Naive thymus-derived CD8-positive, alpha-beta T cell (primary cell): Measurements from ENCODE around the gene APLNR. TPM values are rescaled to one million over a fixed set of nuclear protein-coding genes. Genes with fewer than 3 reads are reported as not detected.

Experiments
- ATAC-seq, 2 donors: fragments of 150-1000 bp; cut with Tn5 transposase in 1 of 2; sonication (Bioruptor Pico), chemical (Tn5 transposase) in 1 of 2; 1 replicate in 1 of 2; 2 replicates in 1 of 2; pipeline ENCODE4 v1.10.0; 2021; ENCODE audit warnings: mild to moderate bottlenecking in 2 of 2, moderate library complexity in 2 of 2
- POLR2A ChIA-PET: fragments of 350-600 bp; sonication (Branson Sonifier 250); formaldehyde crosslinking; loops from one replicate; lab custom pipeline; 2021; ENCODE audit warnings: antibody characterized with exemption; lab: Charles Lee
- DNase-seq, 10 donors: peaks; one replicate each; pipeline versions ENCODE4 v3.0.0 to v3.0.0-alpha.2; 2020 to 2022
- H3K27ac Mint-ChIP-seq, 10 donors: one replicate each; pipeline ENCODE4 v1.8.0; 2020 to 2022; ENCODE audit warnings: mild to moderate bottlenecking in 10 of 10, mixed read lengths in 10 of 10, moderate library complexity in 4 of 10, inconsistent platforms in 1 of 10
- H3K27me3 Mint-ChIP-seq, 5 donors: one replicate each; pipeline ENCODE4 v1.8.0; 2021 to 2022; ENCODE audit warnings: mixed read lengths in 5 of 5
- H3K36me3 Mint-ChIP-seq, 3 donors: one replicate each; pipeline ENCODE4 v1.8.0; 2020 to 2022; ENCODE audit warnings: mixed read lengths in 3 of 3, mild to moderate bottlenecking in 2 of 3, inconsistent platforms in 1 of 3
- H3K4me1 Mint-ChIP-seq, 4 donors: one replicate each; pipeline ENCODE4 v1.8.0; 2021 to 2022; ENCODE audit warnings: mixed read lengths in 4 of 4
- H3K4me3 Mint-ChIP-seq, 10 donors: one replicate each; pipeline ENCODE4 v1.8.0; 2020 to 2022; ENCODE audit warnings: mild to moderate bottlenecking in 10 of 10, mixed read lengths in 10 of 10, moderate library complexity in 6 of 10, inconsistent platforms in 1 of 10
- H3K9me3 Mint-ChIP-seq, 9 donors: one replicate each; pipeline ENCODE4 v1.8.0; 2020 to 2022; ENCODE audit warnings: mixed read lengths in 9 of 9, mild to moderate bottlenecking in 3 of 9, inconsistent platforms in 1 of 9, moderate library complexity in 1 of 9
- polyA plus RNA-seq, 3 donors: library from polyadenylated mRNA; unstranded; fragments of 300-500 nt; fragmentation: Illumina TruSeq; gene quantifications; one replicate each; pipeline ENCODE4 v1.2.3, GENCODE V29; 2021
- total RNA-seq, 8 experiments: library from RNA in 2 of 8; stranded (reverse) in 2 of 8; gene quantifications; one replicate each; pipeline ENCODE4 v1.2.3 and lab custom pipeline; 2021 to 2026

Gene APLNR
- total and polyA plus RNA-seq, 5 experiments from 2014 or later, result not detected

DNA sequence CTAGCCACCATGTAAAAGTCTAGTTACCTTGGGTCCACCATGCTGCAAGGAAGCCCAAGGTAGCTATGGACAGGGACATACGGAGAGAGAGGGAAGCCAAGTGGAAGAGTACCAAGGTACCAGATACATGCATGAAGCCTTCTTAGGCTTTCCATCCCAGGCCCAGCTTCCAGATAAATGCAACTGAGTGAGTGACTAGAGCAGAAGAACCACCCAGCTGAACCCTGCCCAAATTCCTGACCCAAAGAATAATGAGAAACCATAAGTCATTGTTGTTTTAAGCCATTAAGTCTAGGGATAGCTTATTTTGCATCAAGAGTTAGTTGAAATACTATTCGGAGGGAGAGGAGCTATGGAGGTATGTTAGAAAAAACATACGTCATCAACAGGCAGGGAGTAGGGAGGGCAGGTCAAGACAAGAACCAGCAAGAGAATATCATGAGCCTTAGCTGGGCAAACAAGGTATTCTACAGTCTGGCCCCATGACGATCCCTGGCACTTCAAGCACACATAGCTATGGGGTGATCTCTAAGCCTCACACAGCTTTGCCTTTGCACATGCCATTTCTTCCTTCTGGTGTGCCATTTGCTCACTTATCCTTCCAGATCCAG, 36.5 kb upstream of the APLNR start:
- DNase-seq (no peak), ATAC-seq (no peak)
- peaks cover 22 to 42% (median 32%) of the 10 kb centered on the region in 5 donors for H3K27me3 Mint-ChIP-seq
- H3K4me3 Mint-ChIP-seq, result no peak overlapping the region
- POLR2A ChIA-PET, result no interaction called here
- no peak overlapping the region for H3K27ac Mint-ChIP-seq
- H3K9me3 Mint-ChIP-seq, result peaks cover 0 to 24% (median 13%) of the 10 kb centered on the region in 9 donors
- peaks cover 0 to 20% (median 0%) of the 10 kb centered on the region in 3 donors for H3K36me3 Mint-ChIP-seq
- H3K4me1 Mint-ChIP-seq, result peaks cover 2 to 7% (median 4%) of the 10 kb centered on the region in 4 donors

DNA sequence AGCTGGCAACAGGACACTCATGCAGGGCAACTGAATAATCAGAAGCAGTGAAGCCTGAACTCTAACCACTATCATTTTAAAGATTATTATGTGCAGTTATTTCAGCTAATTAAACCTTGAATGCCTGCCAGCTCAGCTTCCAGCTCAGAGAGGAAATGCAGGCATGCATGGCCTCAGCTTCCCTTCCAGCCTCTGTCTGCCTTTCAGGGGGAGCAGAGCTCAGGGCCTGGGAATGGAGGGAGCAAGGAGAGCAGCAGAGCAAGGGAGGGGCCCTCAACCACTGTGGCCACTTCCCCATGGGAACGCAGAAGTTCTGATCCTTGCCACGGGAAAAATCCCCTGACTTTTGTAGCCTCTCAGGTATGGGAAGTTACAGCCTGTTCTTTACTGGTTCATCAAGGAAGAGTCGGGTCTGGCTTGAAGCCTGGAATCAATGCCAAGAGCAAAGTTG, 32.5 kb upstream of the APLNR start:
- peaks cover 8 to 55% (median 22%) of the 10 kb centered on the region in 9 donors for H3K9me3 Mint-ChIP-seq
- no peak overlapping the region for H3K27ac Mint-ChIP-seq
- ATAC-seq (no peak), DNase-seq (no peak)
- POLR2A ChIA-PET, result no interaction called here
- no peaks in the 10 kb centered on the region for H3K4me1 Mint-ChIP-seq
- peaks cover 0 to 37% (median 3%) of the 10 kb centered on the region in 3 donors for H3K36me3 Mint-ChIP-seq
- no peak overlapping the region for H3K4me3 Mint-ChIP-seq
- peaks cover 9 to 32% (median 21%) of the 10 kb centered on the region in 5 donors for H3K27me3 Mint-ChIP-seq

DNA sequence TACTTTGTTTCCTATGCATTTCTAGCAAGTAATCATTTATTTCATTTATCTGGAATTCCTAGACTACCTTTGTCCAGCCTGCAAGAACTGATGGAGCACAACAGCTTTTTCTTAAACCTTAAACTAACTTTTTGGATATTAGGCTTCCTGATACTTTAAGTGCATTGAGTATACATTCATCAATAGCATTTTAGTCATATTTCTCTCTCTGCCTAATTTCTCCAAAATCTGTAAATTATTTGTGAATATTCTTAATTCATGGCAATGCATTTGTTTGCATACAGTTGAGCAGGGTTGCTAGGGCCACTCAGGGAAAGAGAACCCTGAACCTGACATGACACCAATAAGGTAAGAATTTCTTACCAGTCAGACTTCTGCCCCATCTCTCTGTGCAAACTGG, 29.1 kb upstream of the APLNR start:
- ATAC-seq (no peak), DNase-seq (no peak)
- POLR2A ChIA-PET, result no interaction called here
- Mint-ChIP-seq H3K27me3 (peaks cover 12 to 49% (median 17%) of the 10 kb centered on the region in 5 donors), H3K36me3 (peaks cover 0 to 26% (median 3%) of the 10 kb centered on the region in 3 donors), H3K4me1 (no peaks in the 10 kb centered on the region), H3K4me3 (no peak overlapping the region), H3K9me3 (peaks cover 0 to 37% (median 12%) of the 10 kb centered on the region in 9 donors), H3K27ac (no peak overlapping the region)

GRCh38 chr11:57263351-57263750, 26.3 kb upstream of the APLNR start:
- Mint-ChIP-seq H3K9me3 (peaks cover 0 to 33% (median 10%) of the 10 kb centered on the region in 9 donors), H3K36me3 (peaks cover 0 to 23% (median 3%) of the 10 kb centered on the region in 3 donors), H3K27ac (no peak overlapping the region), H3K4me1 (no peaks in the 10 kb centered on the region), H3K4me3 (no peak overlapping the region), H3K27me3 (peaks cover 13 to 39% (median 19%) of the 10 kb centered on the region in 5 donors)
- POLR2A ChIA-PET, result interaction anchor here (0.5 kb wide), 1 partner anchor 31 kb away, joined by 4 read pairs; no protein-coding TSS in a partner anchor
- ATAC-seq (no peak), DNase-seq (no peak)

- DNase-seq (no peak), ATAC-seq (no peak)
- POLR2A ChIA-PET, result no interaction called here
- H3K9me3 Mint-ChIP-seq, result peaks cover 0 to 32% (median 9%) of the 10 kb centered on the region in 9 donors
- no peak overlapping the region for H3K27ac Mint-ChIP-seq
- H3K27me3 Mint-ChIP-seq, result peaks cover 9 to 28% (median 20%) of the 10 kb centered on the region in 5 donors
- H3K4me3 Mint-ChIP-seq, result no peak overlapping the region
- H3K36me3 Mint-ChIP-seq, result peaks cover 0 to 18% (median 0%) of the 10 kb centered on the region in 3 donors
- H3K4me1 Mint-ChIP-seq, result no peaks in the 10 kb centered on the region
These were observed 25.1 kb upstream of the APLNR start for GRCh38 chr11:57262157-57262556.

DNA sequence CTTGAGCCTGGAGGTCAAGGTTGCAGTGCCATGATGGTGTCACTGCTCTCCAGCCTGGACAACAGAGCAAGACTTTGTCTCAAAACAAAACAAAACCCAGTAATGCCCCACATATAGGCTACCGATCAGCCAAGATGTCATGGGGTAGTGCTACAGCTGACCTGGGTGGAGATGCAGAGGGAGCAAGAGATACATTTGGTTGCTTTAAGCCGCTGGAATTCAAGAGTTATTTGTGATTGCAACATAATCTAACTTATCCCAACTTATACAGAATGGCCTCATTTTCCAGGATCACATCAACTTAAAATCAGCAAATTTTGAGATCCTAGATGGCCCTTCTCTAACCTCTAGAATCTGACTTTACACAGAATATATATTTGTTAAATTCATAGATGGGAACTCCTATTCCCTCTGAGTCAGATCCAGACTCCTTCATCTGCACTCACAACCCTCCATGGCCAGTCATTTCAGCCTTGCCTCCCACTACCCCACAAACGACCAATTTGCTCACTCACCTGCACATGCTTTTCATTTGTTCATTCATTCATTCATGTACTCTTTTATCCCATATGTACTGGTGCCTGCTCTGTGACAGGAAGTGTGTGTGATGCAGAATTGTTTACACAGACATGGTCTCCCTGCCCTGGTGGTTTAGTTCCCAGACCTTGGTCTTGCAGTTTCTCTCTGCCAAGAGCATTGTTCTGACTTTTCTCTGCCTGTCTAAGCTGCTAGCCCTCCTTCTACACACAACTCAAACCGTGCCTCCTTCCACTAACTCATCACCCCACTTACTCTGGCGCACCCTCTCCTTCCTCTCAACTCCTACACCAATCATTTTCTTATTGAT, 24.1 kb upstream of the APLNR start:
- ATAC-seq (no peak), DNase-seq (no peak)
- H3K4me1 Mint-ChIP-seq, result no peaks in the 10 kb centered on the region
- POLR2A ChIA-PET, result no interaction called here
- H3K27ac Mint-ChIP-seq, result no peak overlapping the region
- H3K4me3 Mint-ChIP-seq, result no peak overlapping the region
- H3K27me3 Mint-ChIP-seq, result peaks cover 9 to 33% (median 20%) of the 10 kb centered on the region in 5 donors
- H3K9me3 Mint-ChIP-seq, result peaks cover 0 to 38% (median 9%) of the 10 kb centered on the region in 9 donors
- peaks cover 0 to 24% (median 0%) of the 10 kb centered on the region in 3 donors for H3K36me3 Mint-ChIP-seq

- Mint-ChIP-seq H3K9me3 (peaks cover 0 to 34% (median 7%) of the 10 kb centered on the region in 9 donors), H3K4me1 (no peaks in the 10 kb centered on the region), H3K27me3 (peaks cover 22 to 58% (median 40%) of the 10 kb centered on the region in 5 donors), H3K4me3 (no peak overlapping the region), H3K36me3 (peaks cover 0 to 16% (median 0%) of the 10 kb centered on the region in 3 donors), H3K27ac (no peak overlapping the region)
- DNase-seq (no peak), ATAC-seq (no peak)
- POLR2A ChIA-PET, result no interaction called here
These were observed 19.1 kb upstream of the APLNR start for GRCh38 chr11:57256119-57256518.

- H3K27ac Mint-ChIP-seq, result no peak overlapping the region
- H3K4me3 Mint-ChIP-seq, result no peak overlapping the region
- no peak for ATAC-seq
- peaks cover 22 to 61% (median 45%) of the 10 kb centered on the region in 5 donors for H3K27me3 Mint-ChIP-seq
- peaks cover 0 to 16% (median 0%) of the 10 kb centered on the region in 3 donors for H3K36me3 Mint-ChIP-seq
- peaks cover 0 to 34% (median 7%) of the 10 kb centered on the region in 9 donors for H3K9me3 Mint-ChIP-seq
- no peaks in the 10 kb centered on the region for H3K4me1 Mint-ChIP-seq
- POLR2A ChIA-PET, result no interaction called here
- no peak for DNase-seq
These were observed 18.6 kb upstream of the APLNR start for GRCh38 chr11:57255618-57256017.

GRCh38 chr11:57254631-57255030, 17.6 kb upstream of the APLNR start:
- DNase-seq (no peak), ATAC-seq (no peak)
- POLR2A ChIA-PET, result no interaction called here
- peaks cover 0 to 16% (median 0%) of the 10 kb centered on the region in 3 donors for H3K36me3 Mint-ChIP-seq
- H3K27ac Mint-ChIP-seq, result no peak overlapping the region
- peaks cover 0 to 34% (median 7%) of the 10 kb centered on the region in 9 donors for H3K9me3 Mint-ChIP-seq
- no peaks in the 10 kb centered on the region for H3K4me1 Mint-ChIP-seq
- no peak overlapping the region for H3K4me3 Mint-ChIP-seq
- H3K27me3 Mint-ChIP-seq, result peaks cover 22 to 64% (median 46%) of the 10 kb centered on the region in 5 donors

DNA sequence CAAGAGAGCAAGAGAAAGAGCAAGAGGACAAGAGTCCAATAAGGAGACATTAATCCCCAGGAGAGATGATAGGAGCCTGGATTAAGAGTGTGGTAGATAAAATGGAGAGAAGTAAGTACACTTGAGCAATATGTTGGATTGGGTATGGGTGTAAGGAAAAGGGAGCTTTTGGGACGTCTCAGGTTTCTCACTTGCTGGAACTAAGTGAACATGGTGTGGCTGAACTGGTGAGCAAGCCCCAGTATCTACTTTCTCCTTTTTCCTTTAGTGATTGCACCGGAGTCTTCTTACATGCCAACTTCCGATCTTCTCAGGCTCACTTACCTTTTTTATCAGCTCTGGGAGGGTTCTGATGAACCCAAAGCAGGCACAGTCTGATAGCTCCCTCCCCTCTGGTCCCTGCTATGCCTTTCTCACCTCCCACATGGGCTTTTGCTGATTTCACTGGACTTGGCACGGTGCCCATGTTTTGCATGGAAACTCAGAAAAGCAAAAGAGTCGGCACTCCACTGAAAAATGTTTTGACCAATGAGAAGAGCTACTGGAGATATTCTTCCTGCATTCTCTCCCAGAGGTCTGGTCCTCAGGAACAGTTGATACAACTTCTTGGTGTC, 14.5 kb upstream of the APLNR start:
- ATAC-seq (no peak), DNase-seq (no peak)
- Mint-ChIP-seq H3K4me3 (no peak overlapping the region), H3K27ac (no peak overlapping the region), H3K27me3 (peaks cover 26 to 63% (median 38%) of the 10 kb centered on the region in 5 donors), H3K36me3 (peaks cover 0 to 12% (median 0%) of the 10 kb centered on the region in 3 donors), H3K9me3 (peaks cover 0 to 17% (median 4%) of the 10 kb centered on the region in 9 donors), H3K4me1 (no peaks in the 10 kb centered on the region)
- POLR2A ChIA-PET, result no interaction called here

- no peaks in the 10 kb centered on the region for H3K4me1 Mint-ChIP-seq
- H3K36me3 Mint-ChIP-seq, result peaks cover 0 to 6% (median 0%) of the 10 kb centered on the region in 3 donors
- no peak overlapping the region for H3K27ac Mint-ChIP-seq
- peaks cover 0 to 11% (median under 1%) of the 10 kb centered on the region in 9 donors for H3K9me3 Mint-ChIP-seq
- no peak overlapping the region for H3K4me3 Mint-ChIP-seq
- peaks cover 25 to 58% (median 38%) of the 10 kb centered on the region in 5 donors for H3K27me3 Mint-ChIP-seq
- POLR2A ChIA-PET, result no interaction called here
- ATAC-seq (no peak), DNase-seq (no peak)
These were observed 14.0 kb upstream of the APLNR start for GRCh38 chr11:57251037-57251436.
